Measurements from ENCODE around the gene CTNNAL1.
A peak's percentile ranks its signal among the peaks of the same experiment; 100 is the strongest.
"Not testable (repeated sequence)": the region's sequence is repeated elsewhere in the genome, so short reads cannot be mapped to it uniquely, and the experiment has no call there.

Gene CTNNAL1

DNA sequence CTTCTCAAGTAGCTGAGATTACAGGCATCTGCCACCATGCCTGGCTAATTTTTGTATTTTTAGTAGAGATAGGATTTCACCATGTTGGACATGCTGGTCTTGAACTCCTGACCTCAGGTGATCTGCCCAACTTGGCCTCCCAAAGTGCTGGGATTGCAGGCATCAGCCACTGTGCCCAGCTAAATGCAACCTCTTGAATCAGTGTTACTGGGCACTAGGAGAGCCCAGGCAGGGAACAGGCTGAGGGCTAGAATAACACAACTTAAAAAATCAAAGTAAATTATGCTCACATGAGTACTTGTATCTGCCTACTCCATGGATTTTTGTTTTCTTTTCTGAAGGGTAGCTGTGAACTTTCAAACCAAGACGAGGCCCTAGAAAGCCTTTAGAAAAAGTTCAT is 92.9 kb downstream of the CTNNAL1 start:
- not testable (repeated sequence) for DNase-seq

- DNase-seq = no peak
Observed at GRCh38 chr9:108919517-108919916, 93.8 kb downstream of the CTNNAL1 start.

- DNase-seq = no peak
Observed at GRCh38 chr9:108913391-108913790, 99.9 kb downstream of the CTNNAL1 start.

- DNase-seq = peak in 1 of 2 donors; percentile 26
Observed at GRCh38 chr9:108911820-108912219, 101.5 kb downstream of the CTNNAL1 start.

DNA sequence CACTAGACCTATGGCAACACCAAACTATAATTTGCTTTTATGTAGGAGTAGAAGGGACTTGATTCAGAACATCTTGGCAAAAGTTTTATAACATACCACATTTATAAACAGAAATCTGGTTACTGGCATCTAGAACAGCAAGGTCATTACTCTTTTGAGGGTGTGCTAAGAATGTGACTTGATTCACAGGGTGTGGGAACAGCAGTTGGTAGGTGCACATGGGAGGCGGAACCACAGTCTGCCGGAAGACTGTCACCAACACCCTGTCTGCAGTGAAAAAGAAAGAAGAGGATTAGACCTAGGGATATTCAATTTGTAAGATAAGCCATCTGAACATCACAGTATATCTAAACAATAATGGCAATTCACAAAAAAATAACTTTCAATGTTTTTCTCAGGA is 102.4 kb downstream of the CTNNAL1 start:
- DNase-seq = no peak

- no peak for DNase-seq
Observed at GRCh38 chr9:108910402-108910801, 102.9 kb downstream of the CTNNAL1 start.

DNA sequence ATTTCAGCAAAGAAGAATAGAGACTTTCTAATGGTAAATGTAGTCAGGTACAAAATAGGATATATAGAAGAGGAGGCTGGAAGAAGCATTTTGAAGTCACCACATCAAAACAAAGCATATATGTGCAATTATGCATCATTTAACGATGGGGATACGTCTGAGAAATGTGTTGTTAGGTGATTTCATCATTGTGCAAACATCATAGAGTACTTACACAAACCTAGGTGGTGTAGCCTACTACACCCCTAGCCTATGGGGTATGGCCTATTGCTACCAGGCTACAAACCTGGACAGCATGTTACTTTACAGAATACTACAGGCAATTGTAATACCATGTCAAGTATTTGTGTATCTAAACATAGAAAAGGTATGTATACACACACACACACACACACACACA is 107.8 kb downstream of the CTNNAL1 start:
- DNase-seq = no peak

GRCh38 chr9:108904161-108904560 is 109.1 kb downstream of the CTNNAL1 start:
- no peak for DNase-seq

GRCh38 chr9:108903420-108904103 is 109.7 kb downstream of the CTNNAL1 start:
- DNase-seq = no peak

GRCh38 chr9:108900176-108900575 is 113.1 kb downstream of the CTNNAL1 start:
- DNase-seq = no peak

GRCh38 chr9:108899023-108899695 is 114.1 kb downstream of the CTNNAL1 start:
- not testable (repeated sequence) for DNase-seq

GRCh38 chr9:108897324-108898096 is 115.8 kb downstream of the CTNNAL1 start:
- DNase-seq = no peak

DNA sequence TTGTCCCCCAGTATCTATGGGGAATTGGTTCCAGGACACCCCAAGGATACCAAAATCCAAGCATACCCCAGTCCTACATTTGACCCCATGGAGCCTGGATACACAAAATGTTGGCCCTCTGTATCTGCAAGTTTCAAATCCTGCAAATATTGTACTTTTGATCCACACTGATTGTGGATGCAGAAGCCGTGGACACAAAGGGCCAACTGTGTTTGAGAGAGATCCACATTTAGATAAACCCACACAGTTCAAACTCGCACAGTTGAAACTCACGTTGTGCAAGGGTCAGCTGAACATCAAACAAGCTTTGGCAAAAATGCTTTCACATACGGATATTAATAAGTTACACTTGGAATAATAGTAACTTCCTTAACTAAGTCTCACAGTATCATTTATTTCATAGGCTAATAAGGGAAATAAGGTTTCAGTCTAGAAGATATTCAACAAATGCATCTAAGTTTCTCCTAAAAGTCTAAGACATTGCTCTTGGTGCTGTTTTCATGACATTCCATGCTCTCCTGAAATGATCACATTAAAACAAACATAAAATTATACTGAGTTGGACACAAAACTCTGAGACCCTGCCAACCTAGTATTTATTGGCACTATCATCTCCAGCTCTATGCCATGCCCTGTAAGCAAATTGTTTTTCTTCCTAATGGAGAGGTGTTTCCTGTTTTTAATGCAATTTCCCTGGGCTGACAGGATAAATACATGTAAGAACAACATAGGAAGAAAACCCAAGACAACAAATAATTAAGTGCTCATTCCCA is 118.9 kb downstream of the CTNNAL1 start:
- no peak for DNase-seq
